Stimulated activated CD8-positive, alpha-beta memory T cell treated with anti-CD3 and anti-CD28 coated beads, Interleukin-2, amount 100 ng/mL, for 1 hour (primary cell): ENCODE measurements around the gene MAML2.

Source experiments
- DNase-seq, 2 donors: peaks; one replicate each; pipeline ENCODE4 v3.0.0-alpha.2; 2020; ENCODE audit warnings: low read depth in 2 of 2

The MAML2 gene

DNA sequence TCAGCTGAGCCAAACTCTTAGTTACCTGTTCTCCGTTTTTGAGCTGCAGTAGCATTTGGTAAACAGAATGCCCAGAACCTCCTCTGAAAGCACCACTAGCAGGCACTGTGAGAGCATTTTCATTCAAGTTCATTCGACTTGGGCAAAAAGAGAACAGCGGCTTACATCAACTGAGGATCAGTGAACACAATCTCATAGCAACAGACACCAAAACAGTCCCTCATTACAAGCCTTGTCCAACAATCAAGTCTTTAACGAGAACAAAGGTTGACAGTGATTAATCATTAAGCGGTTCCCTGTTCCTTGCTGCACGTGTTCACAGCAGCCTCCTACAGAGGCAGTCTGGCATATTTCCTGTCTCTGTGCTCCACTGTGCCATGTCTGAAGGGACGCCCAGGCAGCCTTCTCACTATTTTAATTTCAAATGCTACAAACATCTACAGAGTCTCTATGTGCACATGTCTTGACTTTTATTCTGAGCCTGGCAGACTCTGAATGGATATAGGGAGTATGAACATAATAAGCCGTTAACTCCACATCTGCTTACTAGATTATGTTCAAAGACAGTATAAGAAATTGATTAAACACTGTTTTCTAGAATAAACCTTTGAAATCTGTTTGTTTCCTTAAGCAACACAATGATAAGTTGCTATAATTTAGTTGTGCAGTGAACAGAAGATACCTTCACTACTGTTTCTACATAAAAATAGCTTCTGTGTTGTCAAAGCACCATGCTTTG is 330.7 kb downstream of the MAML2 start:
- peak in 1 of 2 donors; percentile 20 for DNase-seq

GRCh38 chr11:96010683-96011082 is 332.3 kb downstream of the MAML2 start:
- no peak for DNase-seq

DNA sequence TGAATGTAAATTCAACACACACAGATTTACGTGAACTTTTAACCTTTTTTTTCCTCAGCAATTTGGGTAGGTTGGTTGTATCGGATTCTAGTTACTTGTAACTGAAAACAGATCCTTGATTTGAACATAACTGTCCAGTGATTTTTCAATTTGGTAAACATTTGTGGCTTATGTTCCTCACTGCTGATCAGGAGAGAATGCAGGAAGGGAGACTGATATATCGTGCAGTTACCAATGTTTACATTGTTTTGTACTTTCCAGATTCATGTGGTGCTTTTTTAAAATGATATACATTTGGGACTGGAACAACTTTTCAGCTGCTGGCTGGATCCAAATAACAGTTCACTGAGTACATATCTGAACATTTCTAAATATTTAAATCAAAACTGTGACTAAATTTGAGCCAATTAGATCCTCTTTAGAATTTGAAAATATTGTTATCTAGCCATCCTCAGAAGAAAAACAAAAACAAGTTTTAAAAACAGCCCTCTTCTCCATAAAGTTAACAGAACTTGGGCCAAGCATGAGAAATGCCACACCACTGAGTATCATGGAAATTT is 334.8 kb downstream of the MAML2 start:
- no peak for DNase-seq

- DNase-seq = no peak
Observed at GRCh38 chr11:96006037-96006436, 337.0 kb downstream of the MAML2 start.

- DNase-seq = no peak
Observed at GRCh38 chr11:96004862-96005261, 338.1 kb downstream of the MAML2 start.

GRCh38 chr11:96002754-96003290 is 340.2 kb downstream of the MAML2 start:
- DNase-seq = no peak

DNA sequence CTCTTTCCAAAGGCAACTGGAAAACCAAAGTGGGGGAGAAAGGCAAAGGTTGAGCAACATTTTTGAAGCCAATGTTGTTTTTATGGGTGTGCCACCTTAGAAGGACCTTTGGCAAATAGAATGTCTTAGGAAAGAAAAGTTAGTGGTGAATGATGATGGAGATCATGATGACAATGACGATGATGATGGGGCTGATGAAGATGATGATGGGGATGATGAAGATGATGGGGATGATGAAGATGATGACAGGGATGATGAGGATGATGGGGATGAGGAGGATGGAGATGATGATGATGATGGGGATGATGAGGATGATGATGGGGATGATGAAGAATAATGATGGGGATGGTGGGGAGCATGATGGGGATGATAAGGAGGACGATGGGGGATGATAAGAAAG is 340.7 kb downstream of the MAML2 start:
- DNase-seq = no peak

GRCh38 chr11:96001037-96001436 is 342.0 kb downstream of the MAML2 start:
- no peak for DNase-seq

DNA sequence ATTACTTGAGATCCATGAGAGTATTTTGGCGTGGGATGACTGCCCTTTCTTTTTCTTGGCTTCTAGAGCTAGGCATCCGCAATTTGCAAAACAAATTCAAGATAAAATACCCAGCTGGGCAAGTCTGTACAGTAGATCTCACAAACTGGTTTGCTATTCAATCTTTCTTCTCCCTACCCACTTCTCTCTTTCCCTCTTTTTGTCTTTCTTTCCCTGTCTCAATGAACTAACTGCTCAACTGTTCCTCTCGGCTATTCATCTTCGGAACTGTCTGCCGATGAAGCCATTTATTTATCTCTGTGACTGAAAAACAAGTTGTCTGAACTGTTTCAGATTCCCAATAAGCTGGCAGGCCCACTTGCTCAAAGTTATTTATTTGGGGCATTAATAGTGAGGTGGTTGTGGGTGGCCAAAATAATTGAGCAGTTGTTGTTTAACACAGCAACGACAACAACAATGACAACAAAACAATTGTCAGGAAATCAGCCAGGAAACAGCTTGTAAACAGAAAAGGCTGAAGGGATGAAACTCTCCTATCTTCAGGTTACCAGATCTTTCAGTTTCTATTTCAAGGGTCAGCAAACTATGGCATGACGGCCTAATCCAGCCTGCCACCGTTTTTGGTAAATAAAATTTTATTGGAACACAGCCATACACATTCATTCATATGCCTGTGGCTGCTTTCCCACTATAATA is 343.1 kb downstream of the MAML2 start:
- no peak for DNase-seq

DNA sequence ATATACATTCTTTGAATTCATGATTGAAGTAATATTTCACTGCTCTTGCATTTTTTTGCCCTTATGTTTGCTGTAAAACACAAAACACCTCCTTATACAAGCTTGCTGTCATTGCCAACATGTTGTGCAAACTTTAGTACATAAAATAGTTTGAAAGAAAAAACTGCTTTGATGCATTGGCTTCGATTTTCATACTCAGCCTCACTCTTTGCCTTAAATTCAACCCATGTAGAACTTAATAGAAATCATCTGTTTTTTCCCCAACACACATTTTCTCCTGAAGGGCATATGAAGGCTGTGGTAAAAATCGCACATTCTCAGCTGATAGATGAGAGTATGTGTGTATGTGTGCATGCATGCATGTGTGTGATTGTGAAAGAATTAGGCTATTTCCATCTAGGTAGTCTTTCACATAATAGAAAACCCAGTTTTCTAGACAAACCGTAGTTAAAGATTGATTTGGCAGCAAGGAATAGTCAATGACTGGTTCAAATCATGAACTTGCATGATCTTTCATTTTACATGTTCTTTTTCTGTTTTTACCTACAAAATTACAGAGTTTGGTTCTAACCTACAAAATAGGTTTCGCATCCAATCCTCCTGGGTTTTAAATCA is 346.3 kb downstream of the MAML2 start:
- no peak for DNase-seq

DNA sequence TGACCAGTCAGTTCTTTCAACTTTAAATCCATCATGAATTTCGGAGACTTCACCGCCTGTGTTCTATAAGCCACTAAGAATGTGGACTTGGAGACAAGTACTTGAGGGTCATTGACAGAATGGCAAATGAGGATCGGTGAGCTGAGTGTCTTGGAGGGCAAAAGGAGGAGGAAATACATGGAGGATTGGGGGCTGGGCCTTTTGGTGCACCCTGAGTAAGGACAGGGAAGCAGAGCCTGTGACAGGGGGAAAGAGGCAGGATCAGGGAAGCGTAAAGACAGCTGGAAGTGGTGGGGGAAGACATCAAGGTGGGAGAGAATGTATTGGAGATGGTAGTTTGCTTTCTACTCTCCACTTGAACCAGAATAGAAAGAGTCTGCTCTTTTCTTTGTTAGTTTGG is 348.7 kb downstream of the MAML2 start:
- DNase-seq = no peak

GRCh38 chr11:95993438-95994298 is 349.3 kb downstream of the MAML2 start:
- no peak for DNase-seq

DNA sequence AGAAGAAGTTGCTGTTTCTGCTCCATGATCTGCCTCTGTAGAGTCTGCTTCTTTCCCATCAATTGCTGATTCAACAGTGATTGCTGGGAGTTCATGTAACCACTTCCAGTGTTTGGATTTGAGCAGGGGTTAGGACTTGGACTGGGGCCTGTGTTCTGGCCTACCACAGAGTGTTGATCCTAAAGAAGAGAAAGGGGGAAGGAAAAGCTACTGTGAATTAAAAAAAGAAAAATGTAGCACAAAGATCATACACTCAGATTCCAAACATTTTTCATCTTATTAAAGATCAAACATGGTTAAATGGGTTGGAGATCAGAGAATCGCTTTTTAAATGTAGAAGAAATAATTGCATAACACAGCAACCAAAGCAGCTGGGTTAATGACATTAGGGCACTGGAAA is 351.4 kb downstream of the MAML2 start:
- no peak for DNase-seq

DNA sequence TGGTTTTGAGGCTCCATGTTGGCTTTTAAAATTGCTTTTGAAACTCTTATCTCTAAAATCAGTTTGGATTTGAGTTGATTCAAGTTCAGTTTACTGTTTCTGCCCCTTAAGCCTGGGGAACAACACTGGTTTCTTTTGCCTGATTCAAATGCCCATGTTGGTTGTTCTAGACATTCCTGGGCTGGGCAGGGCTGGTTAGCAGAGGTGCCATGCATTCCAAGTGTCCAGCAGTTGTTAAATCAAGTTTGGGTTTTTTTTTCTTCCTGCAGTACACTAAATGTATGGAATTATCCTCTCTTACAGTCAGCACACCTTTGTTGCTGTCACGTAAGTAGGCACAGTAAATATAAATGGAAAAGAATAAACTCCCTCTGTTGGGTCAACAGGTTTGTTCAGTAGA is 351.9 kb downstream of the MAML2 start:
- DNase-seq = no peak

DNA sequence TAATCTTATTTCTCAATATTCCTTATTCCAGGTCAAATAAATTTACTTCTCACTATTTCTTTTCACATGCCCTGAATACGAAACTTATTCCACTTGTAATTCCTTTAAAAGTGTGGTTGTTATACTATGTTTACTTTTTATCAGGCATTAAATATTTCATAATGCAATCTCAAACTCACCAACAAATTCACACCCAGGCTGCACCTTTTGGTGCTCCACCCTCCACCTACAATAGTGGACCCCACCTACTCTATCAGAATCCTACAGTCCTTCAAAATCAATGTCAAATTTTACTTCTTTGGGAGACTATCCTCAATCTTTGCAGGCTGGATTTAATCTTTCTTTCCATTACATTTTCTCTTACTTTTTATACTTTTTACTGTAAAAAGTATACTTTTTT is 353.2 kb downstream of the MAML2 start:
- DNase-seq = no peak

DNA sequence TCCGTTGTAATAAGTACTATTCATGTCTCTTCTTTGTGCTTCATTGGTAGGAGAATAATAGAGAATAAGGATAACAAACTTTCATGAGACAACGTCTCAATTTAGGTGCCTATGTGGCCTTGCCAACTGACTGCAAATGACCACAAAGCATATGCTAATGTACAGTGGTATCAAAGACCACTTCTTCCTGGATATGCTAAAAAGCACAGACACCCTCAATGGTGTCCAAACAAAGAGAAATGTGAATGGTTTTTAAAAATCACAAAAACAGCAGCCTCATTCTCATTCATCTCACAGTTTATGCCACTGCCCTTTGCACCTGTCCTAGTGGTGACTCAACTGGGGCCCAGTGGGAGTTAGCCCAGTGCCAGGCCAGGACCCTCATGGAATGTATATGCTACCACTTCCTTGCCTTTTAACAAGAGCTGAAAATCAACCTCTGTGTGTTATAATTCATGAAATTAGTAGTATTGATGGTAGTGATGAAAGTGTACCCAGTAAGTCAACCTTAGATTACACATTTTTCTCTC is 353.9 kb downstream of the MAML2 start:
- DNase-seq = no peak

GRCh38 chr11:95985174-95985808 is 357.7 kb downstream of the MAML2 start:
- DNase-seq = no peak

GRCh38 chr11:95984072-95984471 is 358.9 kb downstream of the MAML2 start:
- no peak for DNase-seq

GRCh38 chr11:95977534-95978174 is 365.3 kb downstream of the MAML2 start:
- DNase-seq = no peak

DNA sequence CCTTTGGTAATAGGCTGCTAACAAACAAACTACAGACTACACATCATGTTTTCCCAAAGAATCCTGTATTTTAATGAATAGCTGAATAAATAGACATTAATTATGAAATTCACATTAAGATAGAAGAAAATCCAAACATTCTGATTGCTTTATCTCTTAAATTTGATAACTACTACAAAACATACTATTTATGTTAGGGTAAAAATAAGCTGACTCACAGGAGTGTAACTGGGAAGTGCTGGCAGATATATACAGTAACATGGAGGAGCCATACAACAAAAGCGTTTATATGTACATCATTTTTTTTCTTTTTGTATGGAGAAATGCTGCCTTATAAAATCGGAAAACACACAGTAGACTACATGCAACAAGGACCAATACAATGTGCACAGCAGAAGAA is 366.4 kb downstream of the MAML2 start:
- no peak for DNase-seq
